Uterus (tissue), 4 donors: ENCODE results near the gene CAMK1D. TPM values are rescaled to one million over a fixed set of nuclear protein-coding genes. Genes with fewer than 3 reads are reported as not detected.
A peak's percentile ranks its signal among the peaks of the same experiment; 100 is the strongest.

Experiments used
- DNase-seq, 2 donors: peaks; one replicate each; pipeline ENCODE4 v3.0.0-alpha.2; 2019 to 2020
- H3K27ac ChIP-seq, 2 donors: fragments of 200-600 bp; sonication (generic); 1 replicate in 1 of 2; 2 replicates in 1 of 2; pipeline ENCODE4 v1.5.1; 2016 to 2018
- H3K27me3 ChIP-seq, 2 donors: fragments of 200-600 bp; sonication (generic); one replicate each; pipeline ENCODE4 v1.5.1; 2018 to 2019; ENCODE audit warnings: control low read depth in 1 of 2
- H3K36me3 ChIP-seq, 2 donors: fragments of 200-600 bp; sonication (generic); one replicate each; pipeline ENCODE4 v1.5.1; 2019; ENCODE audit warnings: control low read depth in 1 of 2
- H3K4me1 ChIP-seq, 2 donors: fragments of 200-600 bp; sonication (generic); one replicate each; pipeline ENCODE4 v1.5.1; 2018 to 2019; ENCODE audit warnings: control low read depth in 1 of 2
- H3K4me3 ChIP-seq, 2 donors: fragments of 200-600 bp; sonication (generic); 1 replicate in 1 of 2; 2 replicates in 1 of 2; pipeline ENCODE4 v1.5.1; 2018 to 2019; ENCODE audit warnings: mild to moderate bottlenecking in 1 of 2
- H3K9me3 ChIP-seq, 2 donors: fragments of 200-600 bp; sonication (generic); one replicate each; pipeline ENCODE4 v1.5.1; 2019; ENCODE audit warnings: control low read depth in 1 of 2
- POLR2A ChIP-seq, 2 donors: fragments of 450-650 bp; IDR thresholded peaks; one replicate each; pipeline ENCODE4 v1.6.1; 2016; ENCODE audit warnings: antibody characterized with exemption in 2 of 2, mild to moderate bottlenecking in 1 of 2, moderate library complexity in 1 of 2
- intact Hi-C: fragments of 100-400 bp; cut with DNase I; formaldehyde crosslinking; loops from one replicate; pipeline ENCODE4 v1.15.1; 2023; ENCODE audit warnings: low total_unique reads
- total RNA-seq, 4 donors: library from RNA; depleted of rRNA in 3 of 4; stranded (reverse); fragments of >200 nt in 3 of 4; gene quantifications; one replicate each; pipeline versions ENCODE4 v1.1.0 to v1.2.4, GENCODE V29; 2014 to 2023
- TF ChIP-seq, protein P1 (sequence below), 4 experiments: fragments of 200-600 bp in 2 of 4; fragments of 450-650 bp in 2 of 4; sonication (generic) in 2 of 4; IDR thresholded peaks; one replicate each; pipeline ENCODE4 v1.5.1; 2016 to 2019; ENCODE audit warnings: antibody characterized with exemption in 4 of 4, mild to moderate bottlenecking in 2 of 4, moderate library complexity in 1 of 4
- donor health status: DM: yes; HTN: yes; CAD: no.

The CAMK1D gene
- total RNA-seq, 4 donors from 2014 or later: 3.5 to 48.4 (median 10.8) TPM

DNA sequence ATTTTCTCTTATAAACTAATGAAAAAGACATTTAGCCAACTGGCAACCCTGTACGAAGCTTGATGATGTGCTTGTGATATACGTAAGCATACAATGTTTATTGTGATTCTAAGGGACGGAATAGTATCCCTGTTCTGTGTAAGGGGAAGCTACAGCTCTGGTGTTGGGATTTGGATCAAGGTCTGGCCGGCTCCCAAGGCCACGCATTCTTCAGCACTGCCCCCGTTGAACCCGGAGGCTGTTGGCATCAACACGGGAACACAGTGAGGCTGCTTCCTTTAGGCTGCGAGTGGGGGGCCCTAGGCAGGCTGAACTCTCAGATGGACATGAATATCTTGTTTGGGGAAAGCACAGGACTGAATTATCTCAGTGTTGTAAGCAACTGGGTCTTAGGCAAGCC is 180.6 kb downstream of the CAMK1D start:
- peaks cover 6 to 7% of the 10 kb centered on the region in 2 donors for H3K4me1 ChIP-seq
- no peaks in the 10 kb centered on the region for H3K9me3 ChIP-seq
- no peak overlapping the region for H3K4me3 ChIP-seq
- H3K27ac ChIP-seq: no peak overlapping the region
- intact Hi-C loops: no loop called here
- no peak for DNase-seq
- H3K36me3 ChIP-seq: no peaks in the 10 kb centered on the region
- no peak for TF ChIP-seq POLR2A (IDR thresholded peaks at IDR 0.05)
- TF ChIP-seq, protein P1, sequence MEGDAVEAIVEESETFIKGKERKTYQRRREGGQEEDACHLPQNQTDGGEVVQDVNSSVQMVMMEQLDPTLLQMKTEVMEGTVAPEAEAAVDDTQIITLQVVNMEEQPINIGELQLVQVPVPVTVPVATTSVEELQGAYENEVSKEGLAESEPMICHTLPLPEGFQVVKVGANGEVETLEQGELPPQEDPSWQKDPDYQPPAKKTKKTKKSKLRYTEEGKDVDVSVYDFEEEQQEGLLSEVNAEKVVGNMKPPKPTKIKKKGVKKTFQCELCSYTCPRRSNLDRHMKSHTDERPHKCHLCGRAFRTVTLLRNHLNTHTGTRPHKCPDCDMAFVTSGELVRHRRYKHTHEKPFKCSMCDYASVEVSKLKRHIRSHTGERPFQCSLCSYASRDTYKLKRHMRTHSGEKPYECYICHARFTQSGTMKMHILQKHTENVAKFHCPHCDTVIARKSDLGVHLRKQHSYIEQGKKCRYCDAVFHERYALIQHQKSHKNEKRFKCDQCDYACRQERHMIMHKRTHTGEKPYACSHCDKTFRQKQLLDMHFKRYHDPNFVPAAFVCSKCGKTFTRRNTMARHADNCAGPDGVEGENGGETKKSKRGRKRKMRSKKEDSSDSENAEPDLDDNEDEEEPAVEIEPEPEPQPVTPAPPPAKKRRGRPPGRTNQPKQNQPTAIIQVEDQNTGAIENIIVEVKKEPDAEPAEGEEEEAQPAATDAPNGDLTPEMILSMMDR (IDR thresholded peaks at IDR 0.05): no peak
- H3K27me3 ChIP-seq: no peaks in the 10 kb centered on the region

DNA sequence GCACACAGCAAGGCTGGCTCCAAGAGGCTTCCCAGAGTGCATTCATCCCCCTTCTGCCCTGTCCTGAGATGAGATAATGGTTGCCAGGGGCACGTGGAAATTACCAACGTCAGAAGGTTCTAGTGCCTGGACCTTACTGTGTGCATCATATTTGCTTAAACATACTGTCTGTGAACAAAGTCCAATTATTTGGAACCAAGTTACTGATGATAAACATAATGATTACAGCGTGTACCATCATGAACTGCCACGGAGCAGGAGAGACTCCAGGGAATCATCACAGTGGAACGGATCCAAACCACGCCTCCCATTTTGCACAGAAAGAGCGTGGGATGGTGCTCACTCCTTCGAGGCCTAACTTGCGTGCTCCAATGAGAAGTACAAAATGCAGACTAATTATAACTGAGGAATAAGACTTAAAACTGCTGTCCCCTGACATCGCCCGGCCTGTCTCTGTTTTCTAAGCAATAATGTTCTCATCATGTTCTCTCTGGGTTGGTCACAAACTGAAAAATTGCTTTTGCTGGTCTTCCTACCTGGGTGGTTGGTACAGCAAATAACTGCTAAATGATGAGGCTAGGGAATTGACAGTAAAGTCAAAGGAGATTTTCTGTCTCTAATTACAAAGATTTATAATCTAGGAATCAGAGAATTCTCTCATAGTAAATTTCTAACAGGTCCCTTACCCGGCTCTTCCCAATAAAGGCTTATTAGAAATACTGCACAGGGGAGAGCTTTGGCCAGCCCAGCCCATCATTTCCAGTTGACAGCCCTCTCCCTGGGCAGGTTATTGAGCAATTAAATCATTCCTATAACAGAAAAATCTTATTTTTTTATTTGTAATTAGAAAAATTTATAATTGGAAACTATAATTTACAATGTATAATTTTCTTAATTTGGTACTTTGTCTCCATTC is 182.2 kb downstream of the CAMK1D start:
- intact Hi-C loops: no loop called here
- TF ChIP-seq, protein P1 (IDR thresholded peaks at IDR 0.05): no peak
- no peak for TF ChIP-seq POLR2A (IDR thresholded peaks at IDR 0.05)
- peak; percentile 36 to 59 for DNase-seq
- Histone ChIP-seq H3K4me1 (peaks cover 6 to 7% of the 10 kb centered on the region in 2 donors), H3K36me3 (no peaks in the 10 kb centered on the region), H3K4me3 (no peak overlapping the region), H3K27me3 (no peaks in the 10 kb centered on the region), H3K27ac (peak overlapping the region in 1 of 2 donors; percentile 37), H3K9me3 (no peaks in the 10 kb centered on the region)

DNA sequence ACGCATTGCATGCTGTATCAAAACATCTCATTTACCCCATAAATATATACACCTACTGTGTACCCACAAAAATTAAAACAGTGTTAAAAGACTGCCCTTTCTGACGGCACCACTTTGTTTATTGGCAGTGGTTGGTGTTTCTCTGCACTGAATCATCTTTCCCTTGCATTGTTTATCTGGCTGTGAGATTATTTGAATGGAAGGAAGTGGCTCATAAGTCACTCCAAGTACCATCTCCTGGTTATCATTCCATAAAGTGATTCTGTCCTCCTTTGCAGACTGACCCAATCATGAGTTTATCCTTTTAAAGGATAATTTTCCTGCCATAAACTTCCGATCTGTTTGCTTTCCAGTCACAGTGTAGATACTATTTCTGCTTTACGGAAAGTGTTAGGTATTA is 183.8 kb downstream of the CAMK1D start:
- intact Hi-C loops: no loop called here
- Histone ChIP-seq H3K27ac (no peak overlapping the region), H3K27me3 (no peaks in the 10 kb centered on the region), H3K36me3 (no peaks in the 10 kb centered on the region), H3K9me3 (no peaks in the 10 kb centered on the region), H3K4me1 (peaks cover 6 to 7% of the 10 kb centered on the region in 2 donors), H3K4me3 (no peak overlapping the region)
- TF ChIP-seq, protein P1 (IDR thresholded peaks at IDR 0.05): no peak
- no peak for TF ChIP-seq POLR2A (IDR thresholded peaks at IDR 0.05)
- no peak for DNase-seq

DNA sequence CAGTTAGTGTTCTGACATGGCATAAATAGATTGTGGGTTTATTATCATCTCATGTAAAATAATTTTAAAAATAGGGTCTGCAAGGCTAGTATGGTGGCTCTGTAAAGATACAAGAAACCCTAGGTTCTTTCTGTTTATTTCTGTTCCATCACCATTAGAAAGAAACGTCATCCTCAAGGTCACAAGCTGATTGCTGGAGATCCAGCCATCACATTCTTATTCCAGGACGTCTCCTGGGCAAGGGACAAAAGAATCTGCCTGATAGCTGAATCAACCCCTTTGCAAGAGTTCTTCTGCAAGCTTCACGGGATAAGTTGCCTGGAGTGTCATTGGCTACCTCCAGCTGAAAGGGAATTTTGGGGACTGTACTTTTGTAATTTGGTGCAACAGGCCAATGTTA is 184.4 kb downstream of the CAMK1D start:
- Histone ChIP-seq H3K27ac (no peak overlapping the region), H3K4me1 (peaks cover 6 to 7% of the 10 kb centered on the region in 2 donors), H3K4me3 (no peak overlapping the region), H3K27me3 (no peaks in the 10 kb centered on the region), H3K36me3 (no peaks in the 10 kb centered on the region), H3K9me3 (no peaks in the 10 kb centered on the region)
- no peak for DNase-seq
- intact Hi-C loops: no loop called here
- TF ChIP-seq, protein P1 (IDR thresholded peaks at IDR 0.05): no peak
- TF ChIP-seq POLR2A (IDR thresholded peaks at IDR 0.05): no peak

DNA sequence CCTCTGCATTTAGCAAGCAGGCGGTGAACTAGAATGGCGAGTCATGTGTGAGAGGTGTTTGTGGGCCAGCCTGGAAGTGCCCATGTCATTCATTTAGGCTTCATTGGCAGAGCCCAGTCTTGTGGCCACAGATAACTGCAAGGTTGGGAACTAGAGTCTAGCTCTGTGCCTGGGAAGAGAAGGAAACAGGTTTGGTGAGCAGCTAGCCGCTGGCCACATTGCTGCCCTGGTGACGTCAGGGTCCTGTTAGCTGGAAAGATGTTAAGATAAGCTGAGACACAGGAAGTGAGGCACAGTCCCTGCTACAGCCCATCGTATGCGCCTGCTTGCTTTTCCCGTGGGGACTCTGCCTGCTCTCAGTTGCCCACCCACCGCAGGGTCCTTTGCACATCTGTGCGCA is 185.5 kb downstream of the CAMK1D start:
- DNase-seq: no peak
- no peaks in the 10 kb centered on the region for H3K9me3 ChIP-seq
- intact Hi-C loops: no loop called here
- TF ChIP-seq, protein P1 (IDR thresholded peaks at IDR 0.05): no peak
- no peaks in the 10 kb centered on the region for H3K36me3 ChIP-seq
- peaks cover 6 to 7% of the 10 kb centered on the region in 2 donors for H3K4me1 ChIP-seq
- no peak overlapping the region for H3K4me3 ChIP-seq
- H3K27ac ChIP-seq: no peak overlapping the region
- H3K27me3 ChIP-seq: no peaks in the 10 kb centered on the region
